HepG2 (cell line): ENCODE measurements around the gene SLC22A9. TPM values are rescaled to one million over a fixed set of nuclear protein-coding genes. Genes with fewer than 3 reads are reported as not detected.

Experiments
- ARNT2 ChIP-seq: sonication (generic); formaldehyde crosslinking; IDR thresholded peaks from 2 replicates; pipeline ENCODE4 v1.8.0; 2022; ENCODE audit warnings: mild to moderate bottlenecking, low read depth, missing genetic modification reagents, moderate library complexity
- ASH2L ChIP-seq: fragments of 300-600, 200-600 bp; sonication (generic); IDR thresholded peaks from 2 replicates; pipeline ENCODE4 v1.7.0; 2017; ENCODE audit warnings: low read depth, mild to moderate bottlenecking, moderate library complexity, mixed read lengths, low read length; ENCODE audit not compliant: insufficient read length
- ATF4 ChIP-seq, 2 experiments: fragments of 450-650 bp in 1 of 2; sonication (generic) in 1 of 2; formaldehyde crosslinking; IDR thresholded peaks; 2 replicates each; pipeline versions ENCODE4 v1.5.0 to v1.8.0; 2020 to 2022; ENCODE audit warnings: mild to moderate bottlenecking in 1 of 2, missing genetic modification reagents in 1 of 2
- CBX5 ChIP-seq: sonication (generic); formaldehyde crosslinking; IDR thresholded peaks from 2 replicates; pipeline ENCODE4 v1.4.0; 2020; ENCODE audit warnings: missing genetic modification reagents, borderline replicate concordance
- FOXP1 ChIP-seq, 2 experiments: fragments of 450-650 bp in 1 of 2; IDR thresholded peaks; 2 replicates each; pipeline ENCODE4 v1.6.1; 2017 to 2018; ENCODE audit warnings: antibody characterized with exemption in 1 of 2
- GABPB1 ChIP-seq: IDR thresholded peaks from 2 replicates; pipeline ENCODE4 v1.6.1; 2016; ENCODE audit warnings: mild to moderate bottlenecking, missing genetic modification reagents, moderate library complexity, missing compliant biosample characterization
- MTA1 ChIP-seq: sonication (generic); formaldehyde crosslinking; IDR thresholded peaks from 2 replicates; pipeline ENCODE4 v1.4.0; 2020; ENCODE audit warnings: missing genetic modification reagents, mild to moderate bottlenecking, borderline replicate concordance
- NBN ChIP-seq: fragments of 450-650 bp; conservative IDR thresholded peaks from 2 replicates; pipeline ENCODE4 v1.6.1; 2017
- NCOA1 ChIP-seq: sonication (generic); formaldehyde crosslinking; IDR thresholded peaks from 2 replicates; pipeline ENCODE4 v1.9.0; 2021; ENCODE audit warnings: missing genetic modification reagents
- NFKBIZ ChIP-seq: IDR thresholded peaks from 2 replicates; pipeline ENCODE4 v1.6.1; 2018; ENCODE audit warnings: missing genetic modification reagents, missing compliant biosample characterization
- PITX1 ChIP-seq: sonication (generic); formaldehyde crosslinking; IDR thresholded peaks from 2 replicates; pipeline ENCODE4 v1.5.1; 2020; ENCODE audit warnings: mild to moderate bottlenecking, missing genetic modification reagents
- SALL1 ChIP-seq: sonication (generic); formaldehyde crosslinking; IDR thresholded peaks from 2 replicates; pipeline ENCODE4 v1.8.0; 2022; ENCODE audit warnings: mild to moderate bottlenecking, missing genetic modification reagents
- SMC3 ChIP-seq: IDR thresholded peaks from 2 replicates; pipeline ENCODE4 v1.6.1; 2011; ENCODE audit warnings: low read length, improper control_type of control experiment
- THYN1 ChIP-seq: sonication (generic); formaldehyde crosslinking; IDR thresholded peaks from 2 replicates; pipeline ENCODE4 v1.8.1; 2023; ENCODE audit warnings: low read depth, mild to moderate bottlenecking, moderate library complexity, missing genetic modification reagents, borderline replicate concordance
- ZNF251 ChIP-seq: sonication (generic); formaldehyde crosslinking; IDR thresholded peaks from 2 replicates; pipeline ENCODE4 v1.9.0; 2021; ENCODE audit warnings: mild to moderate bottlenecking, missing genetic modification reagents
- ZNF256 ChIP-seq: sonication (generic); formaldehyde crosslinking; conservative IDR thresholded peaks from 2 replicates; pipeline ENCODE4 v1.4.0; 2020; ENCODE audit warnings: missing genetic modification reagents
- ZNF33A ChIP-seq: sonication (generic); formaldehyde crosslinking; IDR thresholded peaks from 2 replicates; pipeline ENCODE4 v1.5.1; 2020; ENCODE audit warnings: missing genetic modification reagents, mild to moderate bottlenecking, moderate library complexity, borderline replicate concordance
- ZNF382 ChIP-seq: sonication (generic); formaldehyde crosslinking; IDR thresholded peaks from 2 replicates; pipeline ENCODE4 v1.5.0; 2020; ENCODE audit warnings: missing genetic modification reagents, mild to moderate bottlenecking, borderline replicate concordance
- ZNF552 ChIP-seq: sonication (generic); formaldehyde crosslinking; IDR thresholded peaks from 2 replicates; pipeline ENCODE4 v1.9.0; 2022; ENCODE audit warnings: missing genetic modification reagents, mild to moderate bottlenecking, borderline replicate concordance
- ZNF674 ChIP-seq: sonication (generic); formaldehyde crosslinking; IDR thresholded peaks from 2 replicates; pipeline ENCODE4 v1.5.0; 2020; ENCODE audit warnings: low read depth, mild to moderate bottlenecking, missing genetic modification reagents
- polyA plus RNA-seq, 8 experiments: library from polyadenylated mRNA; depleted of rRNA in 3 of 8; stranded (reverse) in 7 of 8; unstranded in 1 of 8; fragments of >200 nt; fragmentation: Illumina TruSeq in 4 of 8; extraction: Trizol in 4 of 8; gene quantifications; 2 replicates each; pipeline versions ENCODE4 v1.2.1 to v1.2.3, GENCODE V29; 2011 to 2016; ENCODE audit warnings: low read depth in 4 of 8, missing spikeins in 1 of 8, mixed read lengths in 1 of 8; ENCODE audit not compliant: insufficient read depth in 1 of 8
- total RNA-seq, 5 experiments: library from RNA; depleted of rRNA; stranded (reverse); fragments of >200 nt; fragmentation: Illumina TruSeq; extraction: Trizol; gene quantifications; 2 replicates each; pipeline ENCODE4 v1.2.3, GENCODE V29; 2016; ENCODE audit warnings: low read depth in 1 of 5
- TF ChIP-seq, protein P1 (sequence below): IDR thresholded peaks from 2 replicates; pipeline ENCODE4 v1.4.0; 2020; ENCODE audit warnings: mild to moderate bottlenecking, missing genetic modification reagents
- TF ChIP-seq, protein P2 (sequence below): IDR thresholded peaks from 2 replicates; pipeline ENCODE4 v1.6.1; 2016; ENCODE audit warnings: missing biosample characterization, missing genetic modification reagents, low read depth
- TF ChIP-seq, protein P3 (sequence below): sonication (generic); formaldehyde crosslinking; conservative IDR thresholded peaks from 2 replicates; pipeline ENCODE4 v1.5.0; 2020; ENCODE audit warnings: missing genetic modification reagents

Gene SLC22A9
- total and polyA plus RNA-seq, 2 of the 13 experiments (the other 11 are each of a cell fraction or from before 2014, with no cell fraction given) = 4.0 to 11.7 TPM

DNA sequence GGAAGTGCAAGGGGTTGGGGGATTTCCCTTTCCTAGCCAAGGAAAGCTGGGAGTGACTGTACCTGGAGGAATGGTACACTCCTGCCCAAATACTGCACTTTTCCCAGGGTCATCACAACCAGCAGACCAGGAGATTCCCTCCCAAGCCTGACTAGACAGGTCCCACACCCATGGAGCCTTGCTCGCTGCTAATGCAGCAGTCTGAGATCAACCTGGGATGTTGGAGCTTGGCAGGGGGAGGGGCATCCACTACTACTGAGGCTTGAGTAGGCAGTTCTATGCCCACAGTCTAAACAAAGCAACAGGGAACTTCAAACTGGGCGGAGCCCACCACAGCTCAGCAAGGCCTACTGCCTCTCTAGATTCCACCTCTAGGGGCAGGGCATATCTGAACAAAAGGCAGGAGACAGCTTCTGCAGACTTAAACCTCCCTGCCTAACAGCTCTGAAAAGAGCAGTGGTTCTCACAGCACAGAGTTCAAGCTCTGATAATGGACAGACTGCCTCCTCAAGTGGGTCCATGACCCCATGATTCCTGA is 58.5 kb downstream of the SLC22A9 start (continued):
- TF ChIP-seq, protein P1, sequence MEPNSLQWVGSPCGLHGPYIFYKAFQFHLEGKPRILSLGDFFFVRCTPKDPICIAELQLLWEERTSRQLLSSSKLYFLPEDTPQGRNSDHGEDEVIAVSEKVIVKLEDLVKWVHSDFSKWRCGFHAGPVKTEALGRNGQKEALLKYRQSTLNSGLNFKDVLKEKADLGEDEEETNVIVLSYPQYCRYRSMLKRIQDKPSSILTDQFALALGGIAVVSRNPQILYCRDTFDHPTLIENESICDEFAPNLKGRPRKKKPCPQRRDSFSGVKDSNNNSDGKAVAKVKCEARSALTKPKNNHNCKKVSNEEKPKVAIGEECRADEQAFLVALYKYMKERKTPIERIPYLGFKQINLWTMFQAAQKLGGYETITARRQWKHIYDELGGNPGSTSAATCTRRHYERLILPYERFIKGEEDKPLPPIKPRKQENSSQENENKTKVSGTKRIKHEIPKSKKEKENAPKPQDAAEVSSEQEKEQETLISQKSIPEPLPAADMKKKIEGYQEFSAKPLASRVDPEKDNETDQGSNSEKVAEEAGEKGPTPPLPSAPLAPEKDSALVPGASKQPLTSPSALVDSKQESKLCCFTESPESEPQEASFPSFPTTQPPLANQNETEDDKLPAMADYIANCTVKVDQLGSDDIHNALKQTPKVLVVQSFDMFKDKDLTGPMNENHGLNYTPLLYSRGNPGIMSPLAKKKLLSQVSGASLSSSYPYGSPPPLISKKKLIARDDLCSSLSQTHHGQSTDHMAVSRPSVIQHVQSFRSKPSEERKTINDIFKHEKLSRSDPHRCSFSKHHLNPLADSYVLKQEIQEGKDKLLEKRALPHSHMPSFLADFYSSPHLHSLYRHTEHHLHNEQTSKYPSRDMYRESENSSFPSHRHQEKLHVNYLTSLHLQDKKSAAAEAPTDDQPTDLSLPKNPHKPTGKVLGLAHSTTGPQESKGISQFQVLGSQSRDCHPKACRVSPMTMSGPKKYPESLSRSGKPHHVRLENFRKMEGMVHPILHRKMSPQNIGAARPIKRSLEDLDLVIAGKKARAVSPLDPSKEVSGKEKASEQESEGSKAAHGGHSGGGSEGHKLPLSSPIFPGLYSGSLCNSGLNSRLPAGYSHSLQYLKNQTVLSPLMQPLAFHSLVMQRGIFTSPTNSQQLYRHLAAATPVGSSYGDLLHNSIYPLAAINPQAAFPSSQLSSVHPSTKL (CRISPR knock-in tag) = no peak
- TF ChIP-seq SALL1 (CRISPR knock-in tag) (0 out of 2 replicates have a peak, but pooled peaks have one; percentile 14), MTA1 (CRISPR knock-in tag) (0 out of 2 replicates have a peak, but pooled peaks have one; percentile 21), ZNF552 (CRISPR knock-in tag) (0 out of 2 replicates have a peak, but pooled peaks have one; percentile 33), SMC3 (no peak), THYN1 (CRISPR knock-in tag) (no peak), ZNF251 (CRISPR knock-in tag) (no peak), ZNF33A (CRISPR knock-in tag) (no peak), ATF4 (CRISPR knock-in tag; IDR thresholded peaks at IDR 0.05) (no peak), NCOA1 (CRISPR knock-in tag) (no peak), ZNF256 (no peak), ZNF674 (CRISPR knock-in tag) (no peak), CBX5 (CRISPR knock-in tag) (0 out of 2 replicates have a peak, but pooled peaks have one; percentile 12), GABPB1 (CRISPR knock-in tag) (no peak), NFKBIZ (CRISPR knock-in tag) (no peak), ASH2L (no peak), ZNF382 (no peak), NBN (no peak), FOXP1 (IDR thresholded peaks at IDR 0.05) (no peak), FOXP1 (CRISPR knock-in tag; IDR thresholded peaks at IDR 0.05) (no peak), ARNT2 (CRISPR knock-in tag) (no peak), PITX1 (CRISPR knock-in tag) (0 out of 2 replicates have a peak, but pooled peaks have one; percentile 23)
- TF ChIP-seq, protein P2, sequence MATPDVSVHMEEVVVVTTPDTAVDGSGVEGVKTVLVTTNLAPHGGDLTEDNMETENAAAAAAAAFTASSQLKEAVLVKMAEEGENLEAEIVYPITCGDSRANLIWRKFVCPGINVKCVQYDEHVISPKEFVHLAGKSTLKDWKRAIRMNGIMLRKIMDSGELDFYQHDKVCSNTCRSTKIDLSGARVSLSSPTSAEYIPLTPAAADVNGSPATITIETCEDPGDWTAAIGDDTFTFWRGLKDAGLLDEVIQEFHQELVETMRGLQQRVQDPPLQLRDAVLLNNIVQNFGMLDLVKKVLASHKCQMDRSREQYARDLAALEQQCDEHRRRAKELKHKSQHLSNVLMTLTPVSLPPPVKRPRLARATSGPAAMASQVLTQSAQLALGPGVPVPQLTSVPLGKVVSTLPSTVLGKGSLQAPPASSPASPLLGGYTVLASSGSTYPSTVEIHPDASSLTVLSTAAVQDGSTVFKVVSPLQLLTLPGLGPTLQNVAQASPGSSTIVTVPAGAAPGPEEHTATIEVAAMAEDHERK (CRISPR knock-in tag) = no peak
- TF ChIP-seq, protein P3, sequence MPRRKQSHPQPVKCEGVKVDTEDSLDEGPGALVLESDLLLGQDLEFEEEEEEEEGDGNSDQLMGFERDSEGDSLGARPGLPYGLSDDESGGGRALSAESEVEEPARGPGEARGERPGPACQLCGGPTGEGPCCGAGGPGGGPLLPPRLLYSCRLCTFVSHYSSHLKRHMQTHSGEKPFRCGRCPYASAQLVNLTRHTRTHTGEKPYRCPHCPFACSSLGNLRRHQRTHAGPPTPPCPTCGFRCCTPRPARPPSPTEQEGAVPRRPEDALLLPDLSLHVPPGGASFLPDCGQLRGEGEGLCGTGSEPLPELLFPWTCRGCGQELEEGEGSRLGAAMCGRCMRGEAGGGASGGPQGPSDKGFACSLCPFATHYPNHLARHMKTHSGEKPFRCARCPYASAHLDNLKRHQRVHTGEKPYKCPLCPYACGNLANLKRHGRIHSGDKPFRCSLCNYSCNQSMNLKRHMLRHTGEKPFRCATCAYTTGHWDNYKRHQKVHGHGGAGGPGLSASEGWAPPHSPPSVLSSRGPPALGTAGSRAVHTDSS (CRISPR knock-in tag) = no peak
